ENCODE results near the gene MKLN1. TPM values are rescaled to one million over a fixed set of nuclear protein-coding genes. Genes with fewer than 3 reads are reported as not detected.

The MKLN1 gene
- total and polyA plus RNA-seq, 4 donors, result 7.1 to 48.4 (median 25.5) TPM

- TF ChIP-seq RAD21 (IDR thresholded peaks at IDR 0.05), result no peak
- TF ChIP-seq CTCF (IDR thresholded peaks at IDR 0.05; ENCODE audit: low read depth, low read length, missing input control), result no peak
- no peak for TF ChIP-seq REST (IDR thresholded peaks at IDR 0.05)
- TF ChIP-seq SP1 (IDR thresholded peaks at IDR 0.05), result no peak
- TF ChIP-seq GABPA (IDR thresholded peaks at IDR 0.05 in 1 of 2, conservative IDR thresholded peaks at IDR 0.05 in 1 of 2), result no peak
- TF ChIP-seq ATF3 (IDR thresholded peaks at IDR 0.05), result no peak
- no peak for TF ChIP-seq HNF4G (IDR thresholded peaks at IDR 0.05)
- no peak for TF ChIP-seq ZBTB33 (IDR thresholded peaks at IDR 0.05)
- no peak for TF ChIP-seq FOXA2 (IDR thresholded peaks at IDR 0.05)
- no peak for TF ChIP-seq FOXA1 (IDR thresholded peaks at IDR 0.05)
- TF ChIP-seq MAX (IDR thresholded peaks at IDR 0.05), result no peak
- TF ChIP-seq TAF1 (conservative IDR thresholded peaks at IDR 0.05), result no peak
- no peak for TF ChIP-seq EGR1 (IDR thresholded peaks at IDR 0.05; ENCODE audit: low read depth in 2 of 2)
- no peak for DNase-seq (ENCODE audit: low spot score)
- Histone ChIP-seq H3K4me1 (ENCODE audit: control insufficient read depth in 4 of 4, insufficient read depth in 4 of 4, low read length in 3 of 4) (peaks cover 2 to 15% (median 8%) of the 10 kb centered on the region in 4 donors), H3K9ac (ENCODE audit: low read depth in 1 of 2, low read length in 2 of 2) (no peak overlapping the region), H3K9me3 (ENCODE audit: control insufficient read depth in 4 of 4, low read length in 3 of 4) (peaks cover 0 to 5% (median 0%) of the 10 kb centered on the region in 4 donors), H3K36me3 (ENCODE audit: control insufficient read depth in 4 of 4, insufficient read depth in 3 of 4, low read depth in 1 of 4, low read length in 3 of 4) (no peaks in the 10 kb centered on the region), H3K27ac (ENCODE audit: low read depth in 1 of 2, low read length in 2 of 2) (no peak overlapping the region), H3K4me3 (ENCODE audit: low read depth in 1 of 3, low read length in 3 of 3) (no peak overlapping the region), H3K27me3 (ENCODE audit: control insufficient read depth in 4 of 4, insufficient read depth in 4 of 4, low read length in 3 of 4) (no peaks in the 10 kb centered on the region)
- WGBS, result 94% methylated on average over 2 of the region's 2 CpGs
These were observed 9.3 kb downstream of the MKLN1 start for GRCh38 chr7:131336956-131337355.

- H3K36me3 ChIP-seq (ENCODE audit: control insufficient read depth in 4 of 4, insufficient read depth in 3 of 4, low read depth in 1 of 4, low read length in 3 of 4), result no peaks in the 10 kb centered on the region
- H3K27ac ChIP-seq (ENCODE audit: low read depth in 1 of 2, low read length in 2 of 2), result no peak overlapping the region
- no peak for DNase-seq (ENCODE audit: low spot score)
- H3K4me3 ChIP-seq (ENCODE audit: low read depth in 1 of 3, low read length in 3 of 3), result no peak overlapping the region
- peaks cover 0 to 5% (median 0%) of the 10 kb centered on the region in 4 donors for H3K9me3 ChIP-seq (ENCODE audit: control insufficient read depth in 4 of 4, low read length in 3 of 4)
- no peaks in the 10 kb centered on the region for H3K27me3 ChIP-seq (ENCODE audit: control insufficient read depth in 4 of 4, insufficient read depth in 4 of 4, low read length in 3 of 4)
- no peak overlapping the region for H3K9ac ChIP-seq (ENCODE audit: low read depth in 1 of 2, low read length in 2 of 2)
- H3K4me1 ChIP-seq (ENCODE audit: control insufficient read depth in 4 of 4, insufficient read depth in 4 of 4, low read length in 3 of 4), result peaks cover 2 to 16% (median 8%) of the 10 kb centered on the region in 4 donors
- no peak for TF ChIP-seq EGR1 (IDR thresholded peaks at IDR 0.05; ENCODE audit: low read depth in 2 of 2)
- no peak for TF ChIP-seq JUND (IDR thresholded peaks at IDR 0.05)
- no peak for TF ChIP-seq ATF3 (IDR thresholded peaks at IDR 0.05)
- no peak for TF ChIP-seq NR2F2 (IDR thresholded peaks at IDR 0.05)
- no peak for TF ChIP-seq MAX (IDR thresholded peaks at IDR 0.05)
- TF ChIP-seq HNF4A (conservative IDR thresholded peaks at IDR 0.05), result no peak
- TF ChIP-seq CTCF (IDR thresholded peaks at IDR 0.05; ENCODE audit: low read depth, low read length, missing input control), result no peak
- no peak for TF ChIP-seq SP1 (IDR thresholded peaks at IDR 0.05)
- TF ChIP-seq REST (IDR thresholded peaks at IDR 0.05), result no peak
- no peak for TF ChIP-seq TAF1 (conservative IDR thresholded peaks at IDR 0.05)
- no peak for TF ChIP-seq RXRA (IDR thresholded peaks at IDR 0.05)
- TF ChIP-seq FOXA2 (IDR thresholded peaks at IDR 0.05), result no peak
These were observed 10.5 kb downstream of the MKLN1 start for GRCh38 chr7:131338173-131338572.
